Thoracic aorta (tissue), 2 donors: ENCODE data around the gene COLQ. TPM values are rescaled to one million over a fixed set of nuclear protein-coding genes. Genes with fewer than 3 reads are reported as not detected.
A peak's percentile ranks its signal among the peaks of the same experiment; 100 is the strongest.

ENCODE experiments used
- ATAC-seq: fragments of 150-250 bp; one replicate; pipeline ENCODE4 v1.8.0; 2017; ENCODE audit warnings: low read depth; ENCODE audit not compliant: insufficient number of reproducible peaks, low FRiP score
- DNase-seq: peaks from one replicate; pipeline ENCODE4 v3.0.0-alpha.2; 2020; ENCODE audit warnings: low spot score
- H3K27ac ChIP-seq, 2 donors: fragments of 200-600 bp; sonication (generic); 1 replicate in 1 of 2; 2 replicates in 1 of 2; pipeline ENCODE4 v1.5.1; 2016; ENCODE audit warnings: mild to moderate bottlenecking in 2 of 2, moderate library complexity in 2 of 2
- H3K27me3 ChIP-seq: fragments of 200-600 bp; sonication (generic); replicated peaks from 2 replicates; pipeline ENCODE4 v1.6.0; 2016; ENCODE audit warnings: mild to moderate bottlenecking; ENCODE audit not compliant: insufficient read depth
- H3K36me3 ChIP-seq: fragments of 200-600 bp; sonication (generic); one replicate; pipeline ENCODE4 v1.5.1; 2016
- H3K4me1 ChIP-seq, 2 donors: fragments of 200-600 bp; sonication (generic); 1 replicate in 1 of 2; 2 replicates in 1 of 2; pipeline versions ENCODE4 v1.5.1 to v1.6.0; 2016; ENCODE audit warnings: low read depth in 2 of 2, mild to moderate bottlenecking in 1 of 2; ENCODE audit not compliant: control insufficient read depth in 1 of 2
- H3K4me3 ChIP-seq: fragments of 200-600 bp; sonication (generic); 2 replicates; pipeline ENCODE4 v1.5.1; 2016; ENCODE audit warnings: mild to moderate bottlenecking
- H3K9me3 ChIP-seq: fragments of 200-600 bp; sonication (generic); 2 replicates; pipeline ENCODE4 v1.5.1; 2016
- total RNA-seq, 2 donors: library from RNA; depleted of rRNA; stranded (reverse); fragments of >200 nt; gene quantifications; one replicate each; pipeline versions ENCODE4 v1.1.0 to v1.2.3, GENCODE V29; 2016
- TF ChIP-seq, protein P1 (sequence below): fragments of 200-600 bp; sonication (generic); IDR thresholded peaks from one replicate; pipeline ENCODE4 v1.5.1; 2019; ENCODE audit warnings: antibody characterized with exemption

The COLQ gene
- total RNA-seq, 2 donors from 2014 or later: 3.2 to 9.3 TPM

DNA sequence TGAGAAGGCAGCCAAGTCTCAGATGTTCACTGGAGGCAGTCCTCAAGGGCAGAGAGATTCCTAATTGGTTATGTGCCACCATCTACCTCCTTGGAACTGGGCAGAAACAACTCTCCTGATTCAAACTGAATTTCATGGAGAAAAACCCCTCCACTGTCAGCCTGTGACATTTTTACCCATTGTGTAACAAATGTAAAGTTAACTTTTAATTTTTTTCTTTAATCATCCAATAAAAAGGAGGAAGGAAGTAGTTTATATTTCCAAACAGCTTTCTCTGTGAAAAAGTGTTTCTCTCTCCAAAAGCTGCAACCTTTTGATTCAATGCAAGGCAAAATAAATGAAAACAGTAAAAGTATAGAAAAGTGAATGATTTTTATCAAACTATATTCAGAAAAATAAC is 510 bp upstream of the COLQ start:
- TF ChIP-seq, protein P1, sequence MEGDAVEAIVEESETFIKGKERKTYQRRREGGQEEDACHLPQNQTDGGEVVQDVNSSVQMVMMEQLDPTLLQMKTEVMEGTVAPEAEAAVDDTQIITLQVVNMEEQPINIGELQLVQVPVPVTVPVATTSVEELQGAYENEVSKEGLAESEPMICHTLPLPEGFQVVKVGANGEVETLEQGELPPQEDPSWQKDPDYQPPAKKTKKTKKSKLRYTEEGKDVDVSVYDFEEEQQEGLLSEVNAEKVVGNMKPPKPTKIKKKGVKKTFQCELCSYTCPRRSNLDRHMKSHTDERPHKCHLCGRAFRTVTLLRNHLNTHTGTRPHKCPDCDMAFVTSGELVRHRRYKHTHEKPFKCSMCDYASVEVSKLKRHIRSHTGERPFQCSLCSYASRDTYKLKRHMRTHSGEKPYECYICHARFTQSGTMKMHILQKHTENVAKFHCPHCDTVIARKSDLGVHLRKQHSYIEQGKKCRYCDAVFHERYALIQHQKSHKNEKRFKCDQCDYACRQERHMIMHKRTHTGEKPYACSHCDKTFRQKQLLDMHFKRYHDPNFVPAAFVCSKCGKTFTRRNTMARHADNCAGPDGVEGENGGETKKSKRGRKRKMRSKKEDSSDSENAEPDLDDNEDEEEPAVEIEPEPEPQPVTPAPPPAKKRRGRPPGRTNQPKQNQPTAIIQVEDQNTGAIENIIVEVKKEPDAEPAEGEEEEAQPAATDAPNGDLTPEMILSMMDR: no peak
- no peak for ATAC-seq
- no peaks in the 10 kb centered on the region for H3K27me3 ChIP-seq

GRCh38 chr3:15520804-15521572 is 518 bp downstream of the COLQ start:
- peak overlapping the region; percentile 68 for H3K4me3 ChIP-seq
- H3K27ac ChIP-seq: peak overlapping the region in 1 of 2 donors; percentile 19
- H3K4me1 ChIP-seq: peaks cover 9 to 32% of the 10 kb centered on the region in 2 donors

More for the DNA sequence above, 510 bp upstream of the COLQ start:
- Histone ChIP-seq H3K4me1 (peaks cover 12 to 37% of the 10 kb centered on the region in 2 donors), H3K9me3 (no peaks in the 10 kb centered on the region), H3K4me3 (peak overlapping the region; percentile 68), H3K27ac (peak overlapping the region in 1 of 2 donors; percentile 0), H3K36me3 (no peaks in the 10 kb centered on the region)
- DNase-seq: no peak

DNA sequence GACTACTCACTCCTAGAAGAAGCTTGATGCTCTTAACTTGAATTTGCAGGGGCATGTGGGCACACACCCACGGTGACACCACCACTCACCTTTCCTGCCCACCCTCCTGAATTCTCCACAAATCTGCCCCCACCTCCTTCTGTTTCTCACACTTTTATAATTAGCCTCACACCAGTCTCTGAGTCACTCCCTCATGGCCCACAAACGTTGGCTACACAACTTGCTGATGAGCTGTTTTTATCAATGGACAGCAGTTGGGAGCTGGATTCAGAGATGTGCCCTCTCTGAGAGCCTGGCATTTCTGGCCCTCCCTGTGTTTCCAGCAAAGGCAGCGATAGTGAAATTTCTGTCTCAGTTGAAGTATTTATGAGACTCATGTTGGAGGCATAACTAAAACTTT is 1.3 kb downstream of the COLQ start:
- TF ChIP-seq, protein P1: no peak
- ATAC-seq: peak; percentile 18
- Histone ChIP-seq H3K4me3 (peak overlapping the region; percentile 68), H3K36me3 (no peaks in the 10 kb centered on the region), H3K27ac (peak overlapping the region in 1 of 2 donors; percentile 19), H3K9me3 (no peaks in the 10 kb centered on the region), H3K27me3 (no peaks in the 10 kb centered on the region), H3K4me1 (peaks cover 9 to 32% of the 10 kb centered on the region in 2 donors)
- DNase-seq: no peak

More at GRCh38 chr3:15520804-15521572, 518 bp downstream of the COLQ start:
- ATAC-seq: no peak
- Histone ChIP-seq H3K27me3 (no peaks in the 10 kb centered on the region), H3K9me3 (no peaks in the 10 kb centered on the region), H3K36me3 (no peaks in the 10 kb centered on the region)
- DNase-seq: no peak
- TF ChIP-seq, protein P1: no peak

GRCh38 chr3:15519096-15519495 is 2.4 kb downstream of the COLQ start:
- H3K4me1 ChIP-seq: peaks cover 9 to 32% of the 10 kb centered on the region in 2 donors
- DNase-seq (no peak), ATAC-seq (no peak)
- no peaks in the 10 kb centered on the region for H3K9me3 ChIP-seq
- no peaks in the 10 kb centered on the region for H3K36me3 ChIP-seq
- no peaks in the 10 kb centered on the region for H3K27me3 ChIP-seq
- no peak overlapping the region for H3K27ac ChIP-seq
- TF ChIP-seq, protein P1: no peak
- no peak overlapping the region for H3K4me3 ChIP-seq

GRCh38 chr3:15514663-15515340 is 6.7 kb downstream of the COLQ start:
- Histone ChIP-seq H3K36me3 (no peaks in the 10 kb centered on the region), H3K27ac (no peak overlapping the region), H3K27me3 (no peaks in the 10 kb centered on the region), H3K4me3 (no peak overlapping the region), H3K9me3 (no peaks in the 10 kb centered on the region), H3K4me1 (peaks cover 0 to 15% of the 10 kb centered on the region in 2 donors)
- TF ChIP-seq, protein P1: no peak
- no peak for ATAC-seq
- no peak for DNase-seq
